Cerebellar cortex (tissue), 1 donor: Measurements from ENCODE around the gene NDUFAF7.
"Not testable (repeated sequence)": the region's sequence is repeated elsewhere in the genome, so short reads cannot be mapped to it uniquely, and the experiment has no call there.

ENCODE experiments used
- DNase-seq: peaks from one replicate; pipeline ENCODE4 v3.0.0-alpha.2; 2015; ENCODE audit warnings: low spot score

Gene NDUFAF7

DNA sequence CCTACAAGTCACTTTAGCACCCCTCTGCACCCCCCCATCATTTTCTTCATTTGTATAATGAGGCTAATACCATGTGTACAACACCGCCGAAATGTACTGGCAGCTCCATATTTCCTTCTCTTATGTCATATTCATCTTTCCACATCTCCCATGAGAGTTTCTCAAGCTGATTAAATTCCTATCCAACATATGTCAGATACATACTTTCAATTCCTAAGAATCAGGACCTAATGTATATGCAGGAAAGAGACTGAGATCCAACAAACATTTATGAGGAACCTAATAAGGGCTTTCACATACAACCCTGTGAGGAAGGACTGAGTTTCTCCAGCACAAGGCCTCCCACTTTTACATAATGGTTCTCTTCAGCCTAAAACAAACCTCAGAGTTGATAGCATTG lies 51.3 kb downstream of the NDUFAF7 start:
- no peak for DNase-seq

DNA sequence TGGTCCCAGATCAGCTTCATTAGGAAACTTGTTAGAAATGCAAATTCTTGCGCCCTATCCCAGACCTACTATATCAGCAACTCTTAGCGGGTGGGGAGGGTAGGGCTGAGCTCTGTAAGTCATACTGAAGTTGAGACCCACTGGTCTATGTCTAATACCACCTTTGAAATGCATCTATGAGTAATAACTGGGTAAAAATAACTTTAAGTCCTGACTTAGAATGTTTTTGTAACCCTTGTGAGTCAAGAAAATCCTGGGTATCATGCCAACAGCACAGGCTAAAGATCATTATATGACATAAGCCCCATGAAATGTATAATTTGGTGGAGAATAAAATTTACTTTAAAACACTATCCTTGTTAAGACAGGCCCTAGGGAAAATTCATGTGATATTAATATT lies 51.7 kb downstream of the NDUFAF7 start:
- DNase-seq: no peak

DNA sequence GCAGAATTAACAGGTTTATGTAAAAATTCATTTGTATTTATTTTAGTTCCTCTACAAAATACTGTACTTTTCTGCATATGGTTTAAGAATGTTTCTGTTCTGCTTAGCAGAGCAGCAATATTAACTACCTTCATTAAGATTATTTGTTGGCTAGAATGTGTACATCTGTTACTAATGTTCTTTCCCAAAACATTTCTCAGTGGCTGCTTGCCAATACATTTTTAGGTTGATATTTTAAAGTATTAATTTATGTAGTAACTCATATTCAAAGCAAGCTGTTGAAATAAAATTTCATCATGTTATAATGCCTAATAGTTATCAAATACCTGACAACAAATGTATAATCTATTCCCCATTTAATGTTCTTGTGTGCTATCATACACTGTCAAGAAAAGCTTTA lies 52.9 kb downstream of the NDUFAF7 start:
- DNase-seq: no peak

DNA sequence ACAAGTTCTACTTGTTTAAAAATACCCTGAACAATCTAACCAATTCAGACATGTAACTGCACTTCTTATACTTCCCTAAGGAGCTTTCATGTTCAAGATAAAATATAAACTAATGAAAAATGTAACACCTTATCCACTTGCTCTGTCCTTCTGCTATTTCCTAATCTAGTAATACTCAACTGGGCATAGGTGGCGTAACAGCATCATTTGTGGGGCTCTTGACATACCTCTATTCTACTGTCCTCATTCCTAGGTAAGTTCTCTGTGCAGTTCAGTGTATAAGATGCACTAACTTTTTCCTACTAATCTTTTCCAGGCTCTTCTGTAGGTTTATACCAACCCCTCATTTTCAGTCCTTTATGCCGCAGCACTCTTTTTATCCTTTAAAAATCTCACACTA lies 56.5 kb downstream of the NDUFAF7 start:
- DNase-seq: no peak

DNA sequence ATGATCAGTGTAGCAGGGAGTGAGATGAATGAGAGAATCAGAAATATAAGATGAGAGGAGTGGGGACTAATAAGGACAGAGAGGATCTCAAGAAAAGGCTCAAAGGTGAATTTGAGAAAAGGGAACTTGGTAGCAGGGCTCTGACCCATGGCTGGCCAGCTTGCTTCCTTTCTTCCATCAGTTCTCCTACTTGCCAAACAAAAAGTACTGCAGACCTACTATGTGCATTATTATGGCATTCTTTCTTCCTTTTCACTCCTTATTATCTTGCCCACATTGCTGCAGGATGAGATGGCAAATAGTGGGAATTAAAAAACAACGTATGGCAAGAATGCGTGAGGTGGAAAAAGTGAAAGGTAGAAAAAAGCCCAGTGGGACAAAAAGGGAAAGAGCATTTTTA lies 60.2 kb downstream of the NDUFAF7 start:
- no peak for DNase-seq

DNA sequence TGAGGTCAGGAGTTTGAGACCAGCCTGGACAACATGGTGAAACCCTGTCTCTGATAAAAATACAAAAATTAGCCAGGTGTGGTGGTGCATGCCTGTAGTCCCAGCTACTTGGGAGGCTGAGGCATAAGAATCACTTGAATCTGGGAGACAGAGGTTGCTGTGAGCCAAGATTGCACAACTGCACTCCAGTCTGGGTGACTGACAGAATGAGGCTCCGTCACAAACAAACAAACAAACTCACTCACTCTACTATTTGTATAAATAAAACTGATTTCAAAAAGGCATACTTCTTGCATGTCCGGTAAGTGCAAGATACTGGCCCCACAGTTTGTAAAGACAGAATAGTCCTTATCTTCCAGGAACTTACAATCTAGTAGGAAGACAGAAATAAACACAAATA lies 63.4 kb downstream of the NDUFAF7 start:
- not testable (repeated sequence) for DNase-seq

DNA sequence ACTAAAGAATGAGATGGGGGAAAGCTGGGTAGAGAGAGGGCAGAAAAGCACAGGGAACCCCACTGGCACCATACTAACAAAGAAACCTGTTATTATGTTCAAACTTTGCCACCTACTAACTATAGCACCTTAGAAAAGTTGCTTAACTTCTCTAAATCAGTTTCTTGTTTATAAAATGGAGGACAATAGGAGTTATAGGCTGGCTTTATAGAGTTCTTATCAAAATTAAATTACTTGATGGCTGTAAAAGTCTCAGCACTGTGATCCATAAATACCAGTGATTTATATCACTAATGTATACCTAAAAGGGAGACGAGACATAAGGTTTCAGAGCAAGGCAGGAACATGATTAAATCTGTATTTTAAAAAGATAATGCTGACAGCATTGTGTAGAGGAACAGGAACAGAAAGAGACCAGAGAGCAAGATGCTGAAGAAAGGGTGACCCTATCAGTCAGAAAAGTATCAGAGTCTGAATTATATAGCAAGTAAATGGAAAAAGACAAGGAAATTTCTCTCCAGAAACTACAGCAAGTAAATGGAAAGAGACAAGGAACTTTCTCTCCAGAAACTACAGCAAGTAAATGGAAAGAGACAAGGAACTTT lies 64.1 kb downstream of the NDUFAF7 start:
- DNase-seq: no peak

DNA sequence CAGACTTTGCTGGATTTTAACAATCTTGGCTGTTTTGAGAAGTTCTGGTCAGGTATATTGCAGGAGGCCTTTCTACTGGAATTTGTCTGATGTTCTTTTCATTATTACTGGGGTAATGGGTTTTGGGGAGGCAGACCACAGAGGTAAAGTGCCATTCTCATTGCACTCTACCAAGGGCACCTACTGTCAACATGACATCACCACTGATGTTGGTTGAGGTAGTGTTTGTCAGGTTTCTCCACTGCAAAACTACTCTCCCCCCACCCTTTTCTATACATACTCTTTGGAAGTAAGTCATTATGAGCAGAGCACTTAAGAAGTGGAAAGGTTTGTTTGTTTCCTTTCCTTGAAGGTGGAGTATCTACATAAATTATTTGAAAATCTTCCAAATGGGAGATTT lies 66.2 kb downstream of the NDUFAF7 start:
- DNase-seq: no peak
